Jurkat, Clone E6-1 (cell line): Measurements from ENCODE around the gene FRK.

Source experiments
- DNase-seq: peaks from one replicate; pipeline ENCODE4 v3.0.0-alpha.2; 2011; ENCODE audit warnings: low read depth, low spot score
- H3K4me3 ChIP-seq: 2 replicates; pipeline ENCODE4 v1.5.1; 2011; ENCODE audit warnings: mild to moderate bottlenecking, low read length, control low read depth, moderate library complexity

FRK gene

GRCh38 chr6:116083052-116083451 is 22.4 kb upstream of the FRK start:
- no peak for DNase-seq
- no peak overlapping the region for H3K4me3 ChIP-seq

GRCh38 chr6:116078945-116079344 is 18.3 kb upstream of the FRK start:
- no peak overlapping the region for H3K4me3 ChIP-seq
- no peak for DNase-seq

GRCh38 chr6:116078522-116078921 is 17.8 kb upstream of the FRK start:
- H3K4me3 ChIP-seq, result no peak overlapping the region
- no peak for DNase-seq

- H3K4me3 ChIP-seq, result no peak overlapping the region
- DNase-seq, result no peak
Measured at GRCh38 chr6:116074732-116075390, 14.2 kb upstream of the FRK start.

- DNase-seq, result no peak
- no peak overlapping the region for H3K4me3 ChIP-seq
Measured at GRCh38 chr6:116073765-116074440, 13.2 kb upstream of the FRK start.

- H3K4me3 ChIP-seq, result no peak overlapping the region
- peak; percentile 2 for DNase-seq
Measured at GRCh38 chr6:116072368-116072767, 11.7 kb upstream of the FRK start.

- no peak overlapping the region for H3K4me3 ChIP-seq
- no peak for DNase-seq
Measured at GRCh38 chr6:116070616-116071389, 10.1 kb upstream of the FRK start.

- DNase-seq, result no peak
- no peak overlapping the region for H3K4me3 ChIP-seq
Measured at GRCh38 chr6:116070101-116070500, 9.4 kb upstream of the FRK start.

- DNase-seq, result no peak
Measured at GRCh38 chr6:116066789-116067188, 6.1 kb upstream of the FRK start.

GRCh38 chr6:116064666-116065065 is 4.0 kb upstream of the FRK start:
- H3K4me3 ChIP-seq, result no peak overlapping the region
- no peak for DNase-seq

More at GRCh38 chr6:116066789-116067188, 6.1 kb upstream of the FRK start:
- H3K4me3 ChIP-seq, result no peak overlapping the region

GRCh38 chr6:116062496-116062895 is 1.8 kb upstream of the FRK start:
- H3K4me3 ChIP-seq, result no peak overlapping the region
- no peak for DNase-seq

- H3K4me3 ChIP-seq, result no peak overlapping the region
- DNase-seq, result no peak
Measured at GRCh38 chr6:116059713-116060571, 749 bp downstream of the FRK start.

- DNase-seq, result no peak
- no peak overlapping the region for H3K4me3 ChIP-seq
Measured at GRCh38 chr6:116057766-116058165, 2.9 kb downstream of the FRK start.

- H3K4me3 ChIP-seq, result no peak overlapping the region
- no peak for DNase-seq
Measured at GRCh38 chr6:116055513-116055912, 5.2 kb downstream of the FRK start.

GRCh38 chr6:116051244-116051643 is 9.4 kb downstream of the FRK start:
- no peak for DNase-seq
- no peak overlapping the region for H3K4me3 ChIP-seq

GRCh38 chr6:116050737-116051136 is 10.0 kb downstream of the FRK start:
- H3K4me3 ChIP-seq, result no peak overlapping the region

GRCh38 chr6:116049321-116049720 is 11.4 kb downstream of the FRK start:
- H3K4me3 ChIP-seq, result no peak overlapping the region
- DNase-seq, result no peak

More at GRCh38 chr6:116050737-116051136, 10.0 kb downstream of the FRK start:
- DNase-seq, result no peak

- no peak overlapping the region for H3K4me3 ChIP-seq
- no peak for DNase-seq
Measured at GRCh38 chr6:116047173-116047933, 13.3 kb downstream of the FRK start.

- no peak overlapping the region for H3K4me3 ChIP-seq
- DNase-seq, result no peak
Measured at GRCh38 chr6:116046737-116047136, 14.0 kb downstream of the FRK start.
